Body of pancreas (tissue), 4 donors: ENCODE measurements around the gene STPG1. TPM values are rescaled to one million over a fixed set of nuclear protein-coding genes. Genes with fewer than 3 reads are reported as not detected.
A peak's percentile ranks its signal among the peaks of the same experiment; 100 is the strongest.

Experiments
- ATAC-seq: fragments of 150-250 bp; one replicate; pipeline ENCODE4 v1.9.1; 2016
- DNase-seq, 4 donors: peaks; one replicate each; pipeline ENCODE4 v3.0.0-alpha.2; 2019
- H3K27ac ChIP-seq, 4 donors: fragments of 200-600 bp; sonication (generic); 1 replicate in 3 of 4; 2 replicates in 1 of 4; pipeline versions ENCODE4 v1.5.1 to v1.6.1; 2016 to 2019; ENCODE audit warnings: mild to moderate bottlenecking in 1 of 4, mixed read lengths in 1 of 4, moderate library complexity in 1 of 4
- H3K27me3 ChIP-seq, 2 donors: fragments of 200-600 bp; sonication (generic); one replicate each; pipeline ENCODE4 v1.6.0; 2016; ENCODE audit warnings: mild to moderate bottlenecking in 1 of 2
- H3K36me3 ChIP-seq, 2 donors: fragments of 200-600 bp; sonication (generic); replicated peaks in 1 of 2; 2 replicates each; pipeline ENCODE4 v1.5.1; 2016; ENCODE audit warnings: low read depth in 2 of 2; ENCODE audit not compliant: insufficient read depth in 1 of 2
- H3K4me1 ChIP-seq: fragments of 200-600 bp; sonication (generic); one replicate; pipeline ENCODE4 v1.6.0; 2016
- H3K4me3 ChIP-seq, 2 donors: fragments of 200-600 bp; sonication (generic); 1 replicate in 1 of 2; 2 replicates in 1 of 2; pipeline ENCODE4 v1.5.1; 2016 to 2019
- H3K9me3 ChIP-seq, 3 donors: fragments of 200-600 bp; sonication (generic); 1 replicate in 2 of 3; 2 replicates in 1 of 3; pipeline ENCODE4 v1.5.1; 2016
- POLR2A ChIP-seq, 3 donors: fragments of 450-650 bp; IDR thresholded peaks; one replicate each; pipeline ENCODE4 v1.6.1; 2016; ENCODE audit warnings: antibody characterized with exemption in 3 of 3, mild to moderate bottlenecking in 2 of 3
- WGBS, 2 donors: methylation state at CpG; one replicate each; pipeline ENCODE4 v1.1.5; 2017; 5-methylcytosine and 5-hydroxymethylcytosine counted together
- intact Hi-C: fragments of 100-400 bp; cut with DNase I; formaldehyde crosslinking; loops from one replicate; pipeline ENCODE4 v1.15.1; 2023
- total RNA-seq, 2 donors: library from RNA; depleted of rRNA; stranded (reverse); fragments of >200 nt; gene quantifications; one replicate each; pipeline ENCODE4 v1.1.0, GENCODE V29; 2016
- TF ChIP-seq, protein P1 (sequence below), 7 experiments: fragments of 450-650 bp in 4 of 7; fragments of 200-600 bp in 3 of 7; sonication (generic) in 3 of 7; IDR thresholded peaks; one replicate each; pipeline ENCODE4 v1.5.1; 2016 to 2019; ENCODE audit warnings: antibody characterized with exemption in 7 of 7

The STPG1 gene
- total RNA-seq, 2 donors from 2014 or later: 1.6 to 2.6 TPM

DNA sequence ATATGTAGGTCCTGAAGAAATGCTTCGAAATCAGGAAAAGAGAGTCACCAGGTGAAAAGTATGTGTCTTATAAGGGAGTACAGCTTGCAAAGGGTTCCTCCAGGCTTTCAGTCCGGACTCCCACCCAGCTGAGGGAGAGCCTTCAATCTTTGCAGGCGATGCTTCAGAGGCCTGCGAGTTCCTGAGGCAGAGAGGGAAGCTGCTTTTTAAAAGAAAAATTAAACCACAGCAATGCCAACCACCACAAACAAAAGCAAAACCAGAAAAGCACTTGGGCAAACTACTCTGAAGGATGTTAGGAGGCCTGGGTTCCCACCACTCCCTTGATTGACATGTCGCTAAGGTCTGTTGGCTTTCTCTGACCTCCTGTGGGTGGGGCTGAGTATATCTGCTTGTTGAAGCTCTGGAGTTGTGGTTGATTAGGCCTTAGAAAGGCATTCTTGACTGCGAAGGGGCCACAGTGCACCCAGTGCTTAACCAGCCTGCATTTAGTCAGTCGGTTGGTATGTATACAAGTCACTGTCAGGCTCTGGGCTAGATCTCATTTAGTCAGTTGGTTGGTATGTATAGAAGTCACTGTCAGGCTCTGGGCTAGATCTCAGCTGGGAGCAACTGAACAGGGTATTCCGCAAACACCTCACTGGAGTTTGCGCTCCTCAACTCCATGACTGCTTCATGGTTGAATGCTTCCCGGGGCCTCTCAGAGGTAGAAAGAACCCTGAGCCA, 3.2 kb upstream of the STPG1 start:
- WGBS, 2 donors: 39 to 42% methylated on average over 10 of the region's 10 CpGs
- intact Hi-C loops: no loop called here
- no peak for ATAC-seq

DNA sequence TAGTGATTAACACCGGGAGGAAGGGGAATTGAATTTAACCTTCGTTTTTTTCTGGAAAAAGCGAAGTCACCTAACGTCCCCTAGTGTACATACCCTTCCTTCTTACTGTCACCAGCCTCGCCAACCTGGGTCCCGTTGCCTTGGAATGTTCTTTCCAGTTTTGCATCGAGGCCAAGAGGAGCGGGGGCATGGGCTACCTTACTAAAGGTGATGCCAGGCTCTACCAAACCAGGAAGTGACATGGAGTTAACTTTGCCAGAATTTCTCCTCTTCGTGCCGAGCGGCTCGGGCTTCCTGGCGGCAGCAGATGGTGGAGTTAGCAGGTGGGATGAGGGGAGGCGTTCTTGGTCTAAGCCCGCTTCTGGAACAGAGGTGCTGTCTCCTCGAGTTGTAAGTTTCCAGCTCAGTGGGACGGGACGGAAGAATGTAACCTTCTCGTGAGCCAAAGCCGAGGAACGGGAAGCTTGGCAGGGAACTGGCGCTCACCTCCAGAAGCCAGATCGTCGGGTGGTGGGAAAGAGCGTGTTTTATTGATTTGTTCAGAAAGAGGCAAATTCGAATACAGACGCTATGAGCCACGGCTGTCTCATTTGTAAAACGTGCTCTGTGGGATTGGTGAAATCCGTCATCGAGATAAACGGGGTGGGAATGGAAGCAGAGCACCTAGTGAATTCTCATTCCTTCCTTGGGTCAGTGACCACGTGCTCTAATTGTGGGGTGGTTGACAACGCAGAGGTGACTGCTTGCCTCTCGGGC, 2.5 kb upstream of the STPG1 start:
- TF ChIP-seq, protein P1, sequence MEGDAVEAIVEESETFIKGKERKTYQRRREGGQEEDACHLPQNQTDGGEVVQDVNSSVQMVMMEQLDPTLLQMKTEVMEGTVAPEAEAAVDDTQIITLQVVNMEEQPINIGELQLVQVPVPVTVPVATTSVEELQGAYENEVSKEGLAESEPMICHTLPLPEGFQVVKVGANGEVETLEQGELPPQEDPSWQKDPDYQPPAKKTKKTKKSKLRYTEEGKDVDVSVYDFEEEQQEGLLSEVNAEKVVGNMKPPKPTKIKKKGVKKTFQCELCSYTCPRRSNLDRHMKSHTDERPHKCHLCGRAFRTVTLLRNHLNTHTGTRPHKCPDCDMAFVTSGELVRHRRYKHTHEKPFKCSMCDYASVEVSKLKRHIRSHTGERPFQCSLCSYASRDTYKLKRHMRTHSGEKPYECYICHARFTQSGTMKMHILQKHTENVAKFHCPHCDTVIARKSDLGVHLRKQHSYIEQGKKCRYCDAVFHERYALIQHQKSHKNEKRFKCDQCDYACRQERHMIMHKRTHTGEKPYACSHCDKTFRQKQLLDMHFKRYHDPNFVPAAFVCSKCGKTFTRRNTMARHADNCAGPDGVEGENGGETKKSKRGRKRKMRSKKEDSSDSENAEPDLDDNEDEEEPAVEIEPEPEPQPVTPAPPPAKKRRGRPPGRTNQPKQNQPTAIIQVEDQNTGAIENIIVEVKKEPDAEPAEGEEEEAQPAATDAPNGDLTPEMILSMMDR (IDR thresholded peaks at IDR 0.05): no peak
- peak in 1 of 3 donors; percentile 7 for TF ChIP-seq POLR2A (IDR thresholded peaks at IDR 0.05)
- Histone ChIP-seq H3K4me1 (peaks cover 55% of the 10 kb centered on the region), H3K9me3 (no peaks in the 10 kb centered on the region), H3K4me3 (peak overlapping the region; percentile 48 to 77), H3K36me3 (no peaks in the 10 kb centered on the region), H3K27ac (peak overlapping the region; percentile 59 to 86 (median 82)), H3K27me3 (no peaks in the 10 kb centered on the region)
- intact Hi-C loops: no loop called here
- 1 to 2% methylated on average over 28 to 35 of the region's 35 CpGs for WGBS, 2 donors
- peak; percentile 12 for ATAC-seq
- peak; percentile 47 to 60 (median 54) for DNase-seq

More for the DNA sequence above, 3.2 kb upstream of the STPG1 start:
- no peaks in the 10 kb centered on the region for H3K9me3 ChIP-seq
- peak overlapping the region; percentile 59 to 86 (median 82) for H3K27ac ChIP-seq
- no peak for TF ChIP-seq POLR2A (IDR thresholded peaks at IDR 0.05)
- TF ChIP-seq, protein P1 (IDR thresholded peaks at IDR 0.05): no peak
- H3K36me3 ChIP-seq: no peaks in the 10 kb centered on the region
- H3K4me1 ChIP-seq: peaks cover 55% of the 10 kb centered on the region
- no peak for DNase-seq
- no peaks in the 10 kb centered on the region for H3K27me3 ChIP-seq
- peak overlapping the region in 1 of 2 donors; percentile 48 for H3K4me3 ChIP-seq

DNA sequence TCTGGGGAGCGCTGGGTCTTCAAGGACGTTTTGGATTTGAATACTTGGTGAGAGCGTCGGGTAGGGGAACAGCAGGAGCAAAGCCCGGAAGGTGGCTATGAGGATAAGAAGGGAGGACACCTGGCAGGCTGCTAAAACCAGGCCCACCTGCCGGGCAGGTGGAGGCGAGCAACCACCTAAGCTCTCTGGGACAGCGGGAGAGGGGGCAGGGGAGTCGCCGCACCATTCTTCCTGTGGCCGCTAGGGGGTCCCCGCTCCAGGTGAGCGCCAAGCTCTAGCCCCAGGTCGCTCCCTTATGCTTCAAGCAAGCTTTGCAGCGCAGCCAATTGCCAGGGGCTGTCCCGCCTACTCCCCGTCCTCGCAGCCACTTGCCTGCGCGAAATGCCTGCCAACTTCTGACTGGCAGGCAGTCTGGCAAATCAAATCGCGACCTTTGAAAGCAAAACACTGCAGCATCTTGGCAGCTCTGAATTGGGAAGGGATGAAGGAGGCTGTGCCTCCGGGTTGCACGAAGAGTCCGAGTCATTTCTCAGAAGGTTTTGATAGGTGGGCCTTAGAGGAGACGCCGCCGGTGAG, 1.8 kb upstream of the STPG1 start, which contains the start of gene NIPAL3:
Gene NIPAL3, plus strand, starts transcription at position 469 of the 576 bp plus-strand sequence. CDS start 3,746 bp downstream, outside the sequence.
- Histone ChIP-seq H3K27me3 (no peaks in the 10 kb centered on the region), H3K4me1 (peaks cover 55% of the 10 kb centered on the region), H3K36me3 (no peaks in the 10 kb centered on the region), H3K27ac (peak within 1 kb of the TSS; percentile 73 to 86 (median 82)), H3K4me3 (peak within 1 kb of the TSS; percentile 48 to 77), H3K9me3 (no peaks in the 10 kb centered on the region)
- ATAC-seq (peak; percentile 93), DNase-seq (peak; percentile 99)
- TF ChIP-seq POLR2A (IDR thresholded peaks at IDR 0.05): peak in 2 of 3 donors; percentile 65
- TF ChIP-seq, protein P1 (IDR thresholded peaks at IDR 0.05): peak; percentile 83 to 99 (median 97)
- intact Hi-C loops: no loop called here
- 0% methylated on average over 12 to 28 of the region's 28 CpGs for WGBS, 2 donors

DNA sequence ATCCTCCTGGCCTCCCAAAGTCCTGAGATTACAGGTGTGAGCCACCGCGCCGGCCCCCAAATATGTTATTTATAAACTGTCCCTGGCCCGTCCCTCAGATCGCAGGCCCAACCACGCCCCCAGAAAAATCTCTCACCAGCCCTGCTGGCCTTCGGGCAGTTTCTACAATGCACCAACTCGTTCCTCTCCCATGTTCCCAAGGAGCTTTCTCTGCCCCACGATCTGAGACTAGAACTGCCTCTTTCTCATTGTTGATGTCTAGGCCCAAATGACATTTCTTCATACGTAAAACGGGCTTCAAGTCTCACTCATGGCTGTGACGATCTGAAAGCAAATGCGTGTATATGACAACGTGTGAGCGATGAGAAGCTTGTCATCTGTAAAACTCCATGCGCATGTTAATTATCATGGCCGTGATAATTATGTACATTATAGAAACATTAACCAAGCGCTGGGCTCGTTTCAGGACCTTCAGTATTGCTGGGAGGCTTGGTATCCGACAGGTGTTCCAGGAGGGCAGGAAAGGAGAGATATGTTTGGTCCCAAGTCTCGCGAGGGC, 1.3 kb upstream of the STPG1 start:
- TF ChIP-seq POLR2A (IDR thresholded peaks at IDR 0.05): no peak
- Histone ChIP-seq H3K9me3 (no peaks in the 10 kb centered on the region), H3K27ac (peak overlapping the region; percentile 73 to 86 (median 82)), H3K36me3 (no peaks in the 10 kb centered on the region), H3K4me3 (no peak overlapping the region), H3K4me1 (peaks cover 55% of the 10 kb centered on the region), H3K27me3 (no peaks in the 10 kb centered on the region)
- intact Hi-C loops: no loop called here
- 34 to 36% methylated on average over 21 to 22 of the region's 22 CpGs for WGBS, 2 donors
- DNase-seq (peak in 3 of 4 donors; percentile 25 to 38 (median 29)), ATAC-seq (no peak)
